Heart left ventricle (tissue), 13 donors: ENCODE measurements around the gene HIVEP2.

Experiments
- CTCF ChIP-seq, 12 donors: fragments of 200-600 bp; sonication (generic) in 4 of 12; IDR thresholded peaks; one replicate each; pipeline versions ENCODE4 v1.5.0 to v1.8.0; 2018 to 2022; ENCODE audit warnings: antibody characterized with exemption in 12 of 12, mild to moderate bottlenecking in 5 of 12
- POLR2A ChIP-seq, 2 donors: fragments of 450-650 bp; IDR thresholded peaks; one replicate each; pipeline ENCODE4 v1.6.1; 2017; ENCODE audit warnings: antibody characterized with exemption in 2 of 2, mild to moderate bottlenecking in 2 of 2, moderate library complexity in 2 of 2
- donor health status: ischemic (EF 13 %, LVEDD 7.1; RV severe dilation, severe dysfunction).
- donor health status: DM: no; HTN: yes; CAD: no.
- donor health status: DM: no; HTN: no; CAD: no.
- donor health status: ischemic (EF 25% LVEDD 6.9; RV normal size, moderate dysfunction).
- donor health status: ischemic (EF 25% LVEDD 5.7; RV mildly dilated, moderate dysfunction).
- donor health status: ischemic (EF 35%, LVEDD 5.7; RV mildly dilated, moderate dysfunction).
- donor health status: nonischemic (EF 11% LVEDD 7.7; RV severe dilation, severe dysfunction).
- donor health status: DM: yes; HTN: yes; CAD: no.
- donor health status: PGD.
- donor health status: ischemic (EF 29% LVEDD 5.4; RV normal size, mild dysfunction).
- donor health status: nonischemic (EF 23%, LVEDD 6.1; RV moderate dilation, normal function).

- TF ChIP-seq CTCF (IDR thresholded peaks at IDR 0.05) (no peak), POLR2A (IDR thresholded peaks at IDR 0.05) (no peak)
Observed at GRCh38 chr6:142968601-142969000, 23.6 kb upstream of the HIVEP2 start.
